ENCODE data around the gene MBD1. TPM values are rescaled to one million over a fixed set of nuclear protein-coding genes. Genes with fewer than 3 reads are reported as not detected.
A peak's percentile ranks its signal among the peaks of the same experiment; 100 is the strongest.

Gene MBD1
- total and polyA plus RNA-seq, 10 of the 15 experiments (the other 5 are each of a cell fraction or from before 2014, with no cell fraction given), result 8.4 to 97.7 (median 59.9) TPM

DNA sequence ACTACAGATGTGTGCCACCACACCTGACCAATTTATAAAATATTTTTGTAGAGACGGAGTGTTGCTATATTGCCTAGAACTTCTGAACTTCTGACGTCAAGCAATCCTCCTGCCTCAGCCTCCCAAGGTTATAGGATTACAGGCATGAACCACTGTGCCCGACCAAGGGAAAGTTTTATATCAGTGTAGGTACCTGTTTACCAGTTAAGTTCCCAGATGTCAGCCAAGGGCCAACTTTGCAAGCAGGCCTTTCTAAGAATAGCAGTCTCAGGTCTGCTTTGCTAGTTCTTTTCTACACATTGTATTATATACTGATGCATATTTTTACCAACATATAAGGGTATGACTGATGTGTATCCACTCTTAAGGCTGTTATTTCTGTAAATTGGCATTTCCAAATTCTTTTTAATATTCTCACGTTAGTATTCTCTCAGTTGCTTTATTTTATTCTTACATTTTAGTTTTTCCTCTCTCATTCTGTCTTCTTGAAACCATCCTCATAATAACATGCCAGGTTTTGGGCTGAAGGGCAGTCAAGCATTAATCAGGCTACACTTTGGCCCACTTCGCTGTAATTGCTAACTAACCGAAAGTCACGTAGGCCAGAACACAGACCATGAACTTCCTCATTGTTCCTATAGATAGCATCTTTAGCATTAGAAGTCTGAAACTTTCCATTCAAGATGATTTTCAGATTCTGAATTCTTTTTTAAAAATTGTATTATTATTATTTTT, 31.1 kb upstream of the MBD1 start (continued):
- TF ChIP-seq, protein P1, sequence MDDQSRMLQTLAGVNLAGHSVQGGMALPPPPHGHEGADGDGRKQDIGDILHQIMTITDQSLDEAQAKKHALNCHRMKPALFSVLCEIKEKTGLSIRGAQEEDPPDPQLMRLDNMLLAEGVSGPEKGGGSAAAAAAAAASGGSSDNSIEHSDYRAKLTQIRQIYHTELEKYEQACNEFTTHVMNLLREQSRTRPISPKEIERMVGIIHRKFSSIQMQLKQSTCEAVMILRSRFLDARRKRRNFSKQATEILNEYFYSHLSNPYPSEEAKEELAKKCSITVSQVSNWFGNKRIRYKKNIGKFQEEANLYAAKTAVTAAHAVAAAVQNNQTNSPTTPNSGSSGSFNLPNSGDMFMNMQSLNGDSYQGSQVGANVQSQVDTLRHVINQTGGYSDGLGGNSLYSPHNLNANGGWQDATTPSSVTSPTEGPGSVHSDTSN (IDR thresholded peaks at IDR 0.05; ENCODE audit: insufficient replicate concordance, low read depth, low read length), result no peak
- TF ChIP-seq BACH1 (IDR thresholded peaks at IDR 0.05; ENCODE audit: borderline replicate concordance) (no peak; the same call in 1 of the 2 replicates), FOXM1 (IDR thresholded peaks at IDR 0.05; ENCODE audit: low read depth, low read length) (peak; percentile 85; the same call in 1 of the 2 replicates), CBX5 (IDR thresholded peaks at IDR 0.05; ENCODE audit: low read depth) (peak; percentile 70), PAX5 (IDR thresholded peaks at IDR 0.05; ENCODE audit: borderline replicate concordance, low read depth, low read length) (peak; percentile 94), NBN (IDR thresholded peaks at IDR 0.05) (peak; percentile 15; the same call in 1 of the 2 replicates), IRF4 (IDR thresholded peaks at IDR 0.05; ENCODE audit: low read depth, low read length) (0 out of 2 replicates have a peak, but pooled peaks have one; percentile 47), SREBF1 (IDR thresholded peaks at IDR 0.05; ENCODE audit: low read length) (no peak)
- TF ChIP-seq, protein P2, sequence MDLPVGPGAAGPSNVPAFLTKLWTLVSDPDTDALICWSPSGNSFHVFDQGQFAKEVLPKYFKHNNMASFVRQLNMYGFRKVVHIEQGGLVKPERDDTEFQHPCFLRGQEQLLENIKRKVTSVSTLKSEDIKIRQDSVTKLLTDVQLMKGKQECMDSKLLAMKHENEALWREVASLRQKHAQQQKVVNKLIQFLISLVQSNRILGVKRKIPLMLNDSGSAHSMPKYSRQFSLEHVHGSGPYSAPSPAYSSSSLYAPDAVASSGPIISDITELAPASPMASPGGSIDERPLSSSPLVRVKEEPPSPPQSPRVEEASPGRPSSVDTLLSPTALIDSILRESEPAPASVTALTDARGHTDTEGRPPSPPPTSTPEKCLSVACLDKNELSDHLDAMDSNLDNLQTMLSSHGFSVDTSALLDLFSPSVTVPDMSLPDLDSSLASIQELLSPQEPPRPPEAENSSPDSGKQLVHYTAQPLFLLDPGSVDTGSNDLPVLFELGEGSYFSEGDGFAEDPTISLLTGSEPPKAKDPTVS (IDR thresholded peaks at IDR 0.05; ENCODE audit: low read depth, low read length), result no peak
- TF ChIP-seq, protein P3, sequence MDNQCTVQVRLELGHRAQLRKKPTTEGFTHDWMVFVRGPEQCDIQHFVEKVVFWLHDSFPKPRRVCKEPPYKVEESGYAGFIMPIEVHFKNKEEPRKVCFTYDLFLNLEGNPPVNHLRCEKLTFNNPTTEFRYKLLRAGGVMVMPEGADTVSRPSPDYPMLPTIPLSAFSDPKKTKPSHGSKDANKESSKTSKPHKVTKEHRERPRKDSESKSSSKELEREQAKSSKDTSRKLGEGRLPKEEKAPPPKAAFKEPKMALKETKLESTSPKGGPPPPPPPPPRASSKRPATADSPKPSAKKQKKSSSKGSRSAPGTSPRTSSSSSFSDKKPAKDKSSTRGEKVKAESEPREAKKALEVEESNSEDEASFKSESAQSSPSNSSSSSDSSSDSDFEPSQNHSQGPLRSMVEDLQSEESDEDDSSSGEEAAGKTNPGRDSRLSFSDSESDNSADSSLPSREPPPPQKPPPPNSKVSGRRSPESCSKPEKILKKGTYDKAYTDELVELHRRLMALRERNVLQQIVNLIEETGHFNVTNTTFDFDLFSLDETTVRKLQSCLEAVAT (IDR thresholded peaks at IDR 0.05), result no peak

Measured in GM12878 (cell line).